ENCODE measurements around the gene HOOK2.
"Not testable (repeated sequence)": the region's sequence is repeated elsewhere in the genome, so short reads cannot be mapped to it uniquely, and the experiment has no call there.

Gene HOOK2

GRCh38 chr19:12751635-12752034, 23.7 kb downstream of the HOOK2 start, which contains the start of gene BEST2:
Gene BEST2, plus strand, starts transcription at chr19:12751791. Its CDS starts 802 bp downstream, at chr19:12752593.
- DNase-seq: no peak

GRCh38 chr19:12750851-12751250, 24.5 kb downstream of the HOOK2 start:
- DNase-seq: no peak

- no peak for DNase-seq
Measured at GRCh38 chr19:12749938-12750521, 25.3 kb downstream of the HOOK2 start.

GRCh38 chr19:12748489-12748888, 26.9 kb downstream of the HOOK2 start:
- DNase-seq: no peak

GRCh38 chr19:12745166-12745897, 30.0 kb downstream of the HOOK2 start:
- DNase-seq: no peak

- no peak for DNase-seq
Measured at GRCh38 chr19:12737835-12738351, 37.5 kb downstream of the HOOK2 start.

- DNase-seq: peak; percentile 70 to 75
Measured at GRCh38 chr19:12736995-12737834, 38.1 kb downstream of the HOOK2 start, which contains the start of gene GET3. Gene GET3, plus strand, starts transcription at chr19:12737497. Its CDS starts 9 bp downstream, at chr19:12737506.

GRCh38 chr19:12733369-12734214, 41.8 kb downstream of the HOOK2 start:
- DNase-seq: peak in 1 of 2 experiments; percentile 15

GRCh38 chr19:12731337-12731736, 44.0 kb downstream of the HOOK2 start:
- no peak for DNase-seq

- DNase-seq: no peak
Measured at GRCh38 chr19:12730064-12730463, 45.3 kb downstream of the HOOK2 start.

GRCh38 chr19:12727745-12728433, 47.5 kb downstream of the HOOK2 start:
- no peak for DNase-seq

- DNase-seq: no peak
Measured at GRCh38 chr19:12726988-12727316, 48.4 kb downstream of the HOOK2 start.

- not testable (repeated sequence) for DNase-seq
Measured at GRCh38 chr19:12725612-12726011, 49.7 kb downstream of the HOOK2 start.

- DNase-seq: peak; percentile 64 to 65
Measured at GRCh38 chr19:12723641-12724426, 51.5 kb downstream of the HOOK2 start, which contains the start of gene TNPO2. Gene TNPO2, minus strand, starts transcription at chr19:12723932. Its CDS starts 2,955 bp downstream, at chr19:12720977.

- no peak for DNase-seq
Measured at GRCh38 chr19:12723381-12723640, 52.0 kb downstream of the HOOK2 start.

- peak; percentile 88 to 91 for DNase-seq
Measured at GRCh38 chr19:12722566-12723380, 52.6 kb downstream of the HOOK2 start.

GRCh38 chr19:12721656-12722565, 53.4 kb downstream of the HOOK2 start:
- peak; percentile 36 to 43 for DNase-seq

- peak in 1 of 2 experiments; percentile 8 for DNase-seq
Measured at GRCh38 chr19:12720851-12721655, 54.3 kb downstream of the HOOK2 start.

Measured in activated CD4-positive, alpha-beta T cell treated with anti-CD3 and anti-CD28 coated beads, Interleukin-2, amount 50 U/mL, for 4 hours (primary cell).